ENCODE data around the gene KDM3A. TPM values are rescaled to one million over a fixed set of nuclear protein-coding genes. Genes with fewer than 3 reads are reported as not detected.

Gene KDM3A
- total and polyA plus RNA-seq, 2 experiments from 2014 or later, result 8.9 to 21.8 TPM

DNA sequence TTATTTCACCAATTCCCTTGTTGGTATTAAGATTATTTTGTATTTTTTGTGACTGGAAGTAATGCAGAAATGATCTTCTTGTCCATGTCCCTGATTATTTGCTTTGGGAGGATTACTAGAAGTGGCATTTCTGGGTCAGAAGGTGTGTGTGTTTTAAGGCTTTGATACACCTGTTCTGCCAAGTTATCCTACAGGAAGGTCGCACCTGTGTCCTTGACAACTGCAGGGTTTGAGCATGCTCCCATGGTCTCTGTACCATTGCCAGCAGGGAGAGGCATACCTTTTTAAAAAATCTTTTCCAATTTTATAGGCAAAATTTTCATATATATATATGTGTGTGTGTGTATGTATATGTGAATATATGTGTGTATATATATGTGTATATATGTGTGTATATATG is 29.7 kb downstream of the KDM3A start (continued):
- TF ChIP-seq, protein P1, sequence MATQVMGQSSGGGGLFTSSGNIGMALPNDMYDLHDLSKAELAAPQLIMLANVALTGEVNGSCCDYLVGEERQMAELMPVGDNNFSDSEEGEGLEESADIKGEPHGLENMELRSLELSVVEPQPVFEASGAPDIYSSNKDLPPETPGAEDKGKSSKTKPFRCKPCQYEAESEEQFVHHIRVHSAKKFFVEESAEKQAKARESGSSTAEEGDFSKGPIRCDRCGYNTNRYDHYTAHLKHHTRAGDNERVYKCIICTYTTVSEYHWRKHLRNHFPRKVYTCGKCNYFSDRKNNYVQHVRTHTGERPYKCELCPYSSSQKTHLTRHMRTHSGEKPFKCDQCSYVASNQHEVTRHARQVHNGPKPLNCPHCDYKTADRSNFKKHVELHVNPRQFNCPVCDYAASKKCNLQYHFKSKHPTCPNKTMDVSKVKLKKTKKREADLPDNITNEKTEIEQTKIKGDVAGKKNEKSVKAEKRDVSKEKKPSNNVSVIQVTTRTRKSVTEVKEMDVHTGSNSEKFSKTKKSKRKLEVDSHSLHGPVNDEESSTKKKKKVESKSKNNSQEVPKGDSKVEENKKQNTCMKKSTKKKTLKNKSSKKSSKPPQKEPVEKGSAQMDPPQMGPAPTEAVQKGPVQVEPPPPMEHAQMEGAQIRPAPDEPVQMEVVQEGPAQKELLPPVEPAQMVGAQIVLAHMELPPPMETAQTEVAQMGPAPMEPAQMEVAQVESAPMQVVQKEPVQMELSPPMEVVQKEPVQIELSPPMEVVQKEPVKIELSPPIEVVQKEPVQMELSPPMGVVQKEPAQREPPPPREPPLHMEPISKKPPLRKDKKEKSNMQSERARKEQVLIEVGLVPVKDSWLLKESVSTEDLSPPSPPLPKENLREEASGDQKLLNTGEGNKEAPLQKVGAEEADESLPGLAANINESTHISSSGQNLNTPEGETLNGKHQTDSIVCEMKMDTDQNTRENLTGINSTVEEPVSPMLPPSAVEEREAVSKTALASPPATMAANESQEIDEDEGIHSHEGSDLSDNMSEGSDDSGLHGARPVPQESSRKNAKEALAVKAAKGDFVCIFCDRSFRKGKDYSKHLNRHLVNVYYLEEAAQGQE (IDR thresholded peaks at IDR 0.05; ENCODE audit: unreplicated experiment), result no peak
- TF ChIP-seq EZH2 (IDR thresholded peaks at IDR 0.05; ENCODE audit: low read depth, unreplicated experiment) (no peak), NANOG (IDR thresholded peaks at IDR 0.05; ENCODE audit: borderline replicate concordance) (no peak), ZNF331 (CRISPR knock-in tag; IDR thresholded peaks at IDR 0.05; ENCODE audit: low read depth) (no peak), POLR2AphosphoS5 (IDR thresholded peaks at IDR 0.05; ENCODE audit: low read depth) (no peak), CREB1 (CRISPR knock-in tag; IDR thresholded peaks at IDR 0.05; ENCODE audit: low read depth) (no peak)
- TF ChIP-seq, protein P2, sequence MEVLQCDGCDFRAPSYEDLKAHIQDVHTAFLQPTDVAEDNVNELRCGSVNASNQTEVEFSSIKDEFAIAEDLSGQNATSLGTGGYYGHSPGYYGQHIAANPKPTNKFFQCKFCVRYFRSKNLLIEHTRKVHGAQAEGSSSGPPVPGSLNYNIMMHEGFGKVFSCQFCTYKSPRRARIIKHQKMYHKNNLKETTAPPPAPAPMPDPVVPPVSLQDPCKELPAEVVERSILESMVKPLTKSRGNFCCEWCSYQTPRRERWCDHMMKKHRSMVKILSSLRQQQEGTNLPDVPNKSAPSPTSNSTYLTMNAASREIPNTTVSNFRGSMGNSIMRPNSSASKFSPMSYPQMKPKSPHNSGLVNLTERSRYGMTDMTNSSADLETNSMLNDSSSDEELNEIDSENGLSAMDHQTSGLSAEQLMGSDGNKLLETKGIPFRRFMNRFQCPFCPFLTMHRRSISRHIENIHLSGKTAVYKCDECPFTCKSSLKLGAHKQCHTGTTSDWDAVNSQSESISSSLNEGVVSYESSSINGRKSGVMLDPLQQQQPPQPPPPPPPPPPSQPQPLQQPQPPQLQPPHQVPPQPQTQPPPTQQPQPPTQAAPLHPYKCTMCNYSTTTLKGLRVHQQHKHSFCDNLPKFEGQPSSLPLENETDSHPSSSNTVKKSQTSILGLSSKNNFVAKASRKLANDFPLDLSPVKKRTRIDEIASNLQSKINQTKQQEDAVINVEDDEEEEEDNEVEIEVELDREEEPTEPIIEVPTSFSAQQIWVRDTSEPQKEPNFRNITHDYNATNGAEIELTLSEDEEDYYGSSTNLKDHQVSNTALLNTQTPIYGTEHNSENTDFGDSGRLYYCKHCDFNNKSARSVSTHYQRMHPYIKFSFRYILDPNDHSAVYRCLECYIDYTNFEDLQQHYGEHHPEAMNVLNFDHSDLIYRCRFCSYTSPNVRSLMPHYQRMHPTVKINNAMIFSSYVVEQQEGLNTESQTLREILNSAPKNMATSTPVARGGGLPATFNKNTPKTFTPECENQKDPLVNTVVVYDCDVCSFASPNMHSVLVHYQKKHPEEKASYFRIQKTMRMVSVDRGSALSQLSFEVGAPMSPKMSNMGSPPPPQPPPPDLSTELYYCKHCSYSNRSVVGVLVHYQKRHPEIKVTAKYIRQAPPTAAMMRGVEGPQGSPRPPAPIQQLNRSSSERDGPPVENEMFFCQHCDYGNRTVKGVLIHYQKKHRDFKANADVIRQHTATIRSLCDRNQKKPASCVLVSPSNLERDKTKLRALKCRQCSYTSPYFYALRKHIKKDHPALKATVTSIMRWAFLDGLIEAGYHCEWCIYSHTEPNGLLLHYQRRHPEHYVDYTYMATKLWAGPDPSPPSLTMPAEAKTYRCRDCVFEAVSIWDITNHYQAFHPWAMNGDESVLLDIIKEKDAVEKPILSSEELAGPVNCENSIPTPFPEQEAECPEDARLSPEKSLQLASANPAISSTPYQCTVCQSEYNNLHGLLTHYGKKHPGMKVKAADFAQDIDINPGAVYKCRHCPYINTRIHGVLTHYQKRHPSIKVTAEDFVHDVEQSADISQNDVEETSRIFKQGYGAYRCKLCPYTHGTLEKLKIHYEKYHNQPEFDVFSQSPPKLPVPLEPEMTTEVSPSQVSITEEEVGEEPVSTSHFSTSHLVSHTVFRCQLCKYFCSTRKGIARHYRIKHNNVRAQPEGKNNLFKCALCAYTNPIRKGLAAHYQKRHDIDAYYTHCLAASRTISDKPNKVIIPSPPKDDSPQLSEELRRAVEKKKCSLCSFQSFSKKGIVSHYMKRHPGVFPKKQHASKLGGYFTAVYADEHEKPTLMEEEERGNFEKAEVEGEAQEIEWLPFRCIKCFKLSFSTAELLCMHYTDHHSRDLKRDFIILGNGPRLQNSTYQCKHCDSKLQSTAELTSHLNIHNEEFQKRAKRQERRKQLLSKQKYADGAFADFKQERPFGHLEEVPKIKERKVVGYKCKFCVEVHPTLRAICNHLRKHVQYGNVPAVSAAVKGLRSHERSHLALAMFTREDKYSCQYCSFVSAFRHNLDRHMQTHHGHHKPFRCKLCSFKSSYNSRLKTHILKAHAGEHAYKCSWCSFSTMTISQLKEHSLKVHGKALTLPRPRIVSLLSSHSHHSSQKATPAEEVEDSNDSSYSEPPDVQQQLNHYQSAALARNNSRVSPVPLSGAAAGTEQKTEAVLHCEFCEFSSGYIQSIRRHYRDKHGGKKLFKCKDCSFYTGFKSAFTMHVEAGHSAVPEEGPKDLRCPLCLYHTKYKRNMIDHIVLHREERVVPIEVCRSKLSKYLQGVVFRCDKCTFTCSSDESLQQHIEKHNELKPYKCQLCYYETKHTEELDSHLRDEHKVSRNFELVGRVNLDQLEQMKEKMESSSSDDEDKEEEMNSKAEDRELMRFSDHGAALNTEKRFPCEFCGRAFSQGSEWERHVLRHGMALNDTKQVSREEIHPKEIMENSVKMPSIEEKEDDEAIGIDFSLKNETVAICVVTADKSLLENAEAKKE (CRISPR knock-in tag; IDR thresholded peaks at IDR 0.05), result no peak
